GM19438 (cell line): ENCODE results near the gene RRAS2.
"Not testable (repeated sequence)": the region's sequence is repeated elsewhere in the genome, so short reads cannot be mapped to it uniquely, and the experiment has no call there.

Experiments
- ATAC-seq: cut with Tn5 transposase; IDR thresholded peaks from one replicate; pipeline ENCODE4 v1.9.1; 2021; ENCODE audit warnings: low read depth; ENCODE audit not compliant: unreplicated experiment

RRAS2 gene

DNA sequence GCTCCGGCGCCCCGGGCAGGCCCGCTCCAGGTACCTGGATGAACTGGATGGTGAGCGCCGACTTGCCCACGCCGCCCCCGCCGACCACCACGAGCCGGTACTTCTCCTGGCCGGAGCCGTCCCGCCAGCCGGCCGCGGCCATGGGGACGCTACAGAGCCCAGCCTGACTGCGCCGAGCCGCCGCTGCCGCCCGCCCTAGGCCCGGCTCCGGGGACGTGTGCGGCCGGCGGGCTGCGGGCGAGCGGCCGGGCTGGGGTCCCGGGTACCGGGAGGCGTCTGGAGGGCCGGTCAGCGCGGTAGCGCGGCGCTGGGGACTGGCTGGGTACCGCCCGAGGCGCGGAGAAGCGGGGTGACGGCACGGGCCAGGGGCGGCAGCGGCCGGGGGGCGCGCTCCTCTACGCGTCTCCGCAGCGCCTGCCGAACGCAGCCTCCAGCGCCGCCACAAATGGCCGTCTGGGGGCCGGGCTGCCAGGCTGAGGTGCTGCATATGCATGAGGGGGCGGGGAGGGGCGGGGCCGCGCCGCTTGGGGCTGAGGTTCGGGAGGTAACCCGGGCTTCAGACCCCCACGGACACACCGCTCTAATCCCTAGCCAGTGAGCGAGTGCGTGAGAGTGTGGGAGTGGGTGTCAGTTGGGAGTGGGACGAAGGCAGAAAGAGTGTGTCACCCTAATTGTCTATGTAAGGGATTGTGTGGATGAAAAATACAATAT lies at the start of gene RRAS2:
RRAS2 (minus strand) TSS at position 455 of the 711 bp plus-strand sequence; CDS start at position 142, 313 bp downstream.
- ATAC-seq: peak; percentile 84

DNA sequence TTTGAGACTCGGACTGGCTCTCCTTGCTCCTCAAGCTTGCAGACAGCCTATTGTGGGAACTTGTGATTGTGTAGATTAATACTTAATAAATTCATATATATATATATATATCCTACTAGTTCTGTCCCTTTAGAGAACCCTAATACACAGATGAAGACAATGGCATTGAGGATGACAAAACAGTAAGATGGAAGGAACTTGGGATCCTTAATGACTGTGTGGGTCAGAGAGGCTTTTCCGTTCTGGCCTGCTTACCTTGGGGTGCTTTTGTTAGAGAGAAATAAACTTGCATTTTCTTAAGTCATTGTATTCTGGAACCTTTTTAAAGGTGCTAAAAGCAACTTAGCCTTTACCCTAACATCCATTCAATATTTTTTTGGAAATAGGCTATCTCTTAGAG lies 49.6 kb upstream of the RRAS2 start:
- no peak for ATAC-seq

DNA sequence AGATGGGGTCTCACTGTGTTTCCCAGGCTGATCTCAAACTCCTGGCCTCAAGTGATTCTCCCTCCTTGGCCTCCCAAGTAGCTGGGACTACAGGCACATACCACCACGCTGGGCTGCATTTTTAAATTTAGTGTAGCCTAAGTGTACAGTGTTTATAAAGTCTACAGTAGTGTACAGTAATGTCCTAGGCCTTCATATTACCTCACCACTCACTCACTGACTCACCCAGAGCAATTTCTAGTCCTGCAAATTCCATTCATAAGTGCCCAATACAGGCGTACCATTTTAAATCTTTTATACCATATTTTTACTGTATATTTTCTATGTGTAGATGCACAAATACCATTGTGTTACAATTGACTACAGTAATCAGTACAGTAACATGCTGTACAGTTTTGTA lies 47.1 kb upstream of the RRAS2 start:
- ATAC-seq: not testable (repeated sequence)

DNA sequence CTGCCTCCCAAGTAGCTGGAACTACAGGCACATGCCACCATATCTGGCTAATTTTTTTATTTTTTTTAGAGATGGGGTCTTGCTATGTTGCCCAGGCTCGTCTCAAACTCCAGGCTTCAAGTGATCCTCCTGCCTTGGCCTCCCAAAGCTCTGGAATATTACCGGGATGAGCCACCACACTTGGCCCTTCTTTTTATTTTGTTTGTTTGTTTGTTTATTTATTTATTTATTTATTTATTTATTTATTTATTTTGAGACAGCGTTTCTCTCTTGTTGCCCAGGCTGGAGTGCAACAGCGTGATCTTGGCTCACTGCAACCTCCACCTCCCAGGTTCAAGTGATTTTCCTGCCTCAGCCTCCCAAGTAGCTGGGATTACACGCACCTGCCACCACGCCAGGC lies 44.5 kb upstream of the RRAS2 start:
- not testable (repeated sequence) for ATAC-seq

DNA sequence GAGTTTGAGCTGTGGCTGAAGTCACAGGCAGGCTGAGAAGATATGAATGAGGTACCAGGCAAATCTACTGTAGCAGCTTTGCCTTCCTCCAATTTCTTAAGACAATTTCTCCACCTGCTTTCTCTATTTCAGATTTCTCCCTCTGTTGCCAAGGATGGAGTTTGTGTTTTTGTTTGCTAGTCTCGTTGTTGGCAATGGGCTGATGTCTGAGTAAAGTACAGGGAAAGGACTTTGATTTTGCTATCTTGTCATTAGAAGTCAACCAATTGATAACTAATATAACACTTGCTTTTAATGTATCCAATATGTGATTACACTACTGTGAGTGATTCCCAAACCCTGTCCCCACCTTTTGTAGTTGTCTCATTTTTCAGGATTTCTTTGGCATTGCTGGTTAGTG lies 40.1 kb upstream of the RRAS2 start:
- ATAC-seq: no peak

DNA sequence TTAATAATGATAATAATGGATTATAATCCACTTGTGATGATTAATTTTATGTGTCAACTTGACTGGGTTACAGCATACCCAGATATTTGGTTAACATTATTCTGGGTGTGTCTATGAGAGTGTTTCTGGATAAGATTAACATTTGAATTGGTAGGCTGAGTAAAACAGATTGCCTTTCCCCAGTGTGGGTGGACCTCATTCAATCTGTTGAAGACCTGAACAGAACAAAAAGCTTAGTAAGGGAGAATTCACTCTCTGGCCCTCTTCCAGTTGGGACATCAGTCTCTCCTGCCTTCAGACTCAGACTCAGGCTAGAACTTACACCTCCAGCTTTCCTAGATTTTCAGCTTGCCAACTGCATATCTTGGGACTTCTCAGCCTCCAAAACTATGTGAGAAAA lies 37.3 kb upstream of the RRAS2 start:
- ATAC-seq: no peak

DNA sequence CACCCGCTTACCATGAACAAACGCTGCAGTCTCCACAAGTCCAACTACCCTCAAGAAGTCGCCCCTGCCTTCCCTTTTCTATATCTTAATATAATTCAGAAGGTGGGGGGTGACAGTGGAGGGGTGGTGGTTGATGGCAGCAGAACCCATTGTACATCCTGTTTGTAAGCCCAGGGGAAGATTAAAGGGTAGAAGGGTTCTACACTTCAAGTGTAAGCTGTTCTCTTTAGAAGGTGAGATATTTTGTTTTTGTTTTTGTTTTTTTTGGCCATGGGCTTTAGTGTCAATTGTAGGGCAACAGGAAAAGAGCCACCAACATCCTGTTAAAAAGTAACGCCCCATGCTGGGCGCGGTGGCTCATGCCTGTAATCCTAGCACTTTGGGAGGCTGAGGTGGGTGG lies 34.9 kb upstream of the RRAS2 start:
- no peak for ATAC-seq

DNA sequence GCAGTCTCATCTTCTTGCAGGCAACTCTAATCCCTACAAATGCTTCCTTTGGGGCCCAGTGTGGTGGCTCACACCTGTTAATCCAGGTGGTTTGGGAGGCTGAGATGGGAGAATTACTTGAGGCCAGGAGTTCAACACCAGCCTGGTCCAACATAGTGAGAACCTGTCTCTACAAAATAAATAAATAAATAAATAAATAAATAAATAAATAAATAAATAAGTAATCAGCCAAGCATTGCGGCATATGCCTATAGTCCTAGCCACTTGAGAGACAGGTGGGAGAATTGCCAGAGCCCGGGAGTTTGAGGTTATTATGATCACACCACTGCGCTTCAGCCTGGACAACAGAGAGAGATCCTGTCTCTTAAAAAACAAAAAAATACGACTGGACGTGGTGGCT lies 34.1 kb upstream of the RRAS2 start:
- ATAC-seq: no peak

DNA sequence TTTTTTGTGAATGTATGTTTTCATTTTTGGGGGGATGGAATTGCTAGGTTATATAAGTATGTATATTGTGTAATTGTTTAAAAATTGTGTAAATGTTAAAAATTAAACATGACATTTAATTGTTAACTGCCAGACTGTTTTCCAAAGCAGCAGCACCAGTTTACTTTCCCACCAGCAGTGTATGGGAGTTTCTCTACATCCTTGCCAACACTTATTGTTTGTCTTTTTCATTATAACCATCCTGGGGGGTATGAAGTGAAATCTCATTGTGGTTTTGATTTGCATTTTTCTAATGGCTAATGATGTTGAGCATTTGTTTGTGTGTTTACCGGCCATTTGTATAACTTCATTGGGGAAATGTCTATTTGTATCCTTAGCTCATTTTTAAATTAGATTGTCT lies 31.7 kb upstream of the RRAS2 start:
- ATAC-seq: no peak

DNA sequence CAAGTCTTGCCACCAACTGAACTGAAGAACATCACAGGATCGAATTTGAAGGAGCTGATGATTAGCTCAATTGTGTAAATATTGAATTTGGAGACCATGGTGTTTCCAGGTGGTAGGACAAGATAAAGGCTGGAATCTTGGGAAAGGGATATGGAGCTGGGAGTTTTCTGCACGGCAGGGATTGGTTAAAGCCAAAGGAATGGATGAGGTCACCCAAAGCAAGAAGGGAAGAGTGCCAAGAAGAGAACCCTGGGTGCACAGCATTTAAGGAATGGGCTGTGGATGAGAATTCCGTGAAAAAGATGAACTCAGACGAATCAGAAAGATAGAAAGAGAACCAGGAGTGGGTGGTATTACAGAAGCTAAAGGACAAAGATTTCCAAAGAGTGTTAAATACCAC lies 29.4 kb upstream of the RRAS2 start:
- ATAC-seq: no peak

DNA sequence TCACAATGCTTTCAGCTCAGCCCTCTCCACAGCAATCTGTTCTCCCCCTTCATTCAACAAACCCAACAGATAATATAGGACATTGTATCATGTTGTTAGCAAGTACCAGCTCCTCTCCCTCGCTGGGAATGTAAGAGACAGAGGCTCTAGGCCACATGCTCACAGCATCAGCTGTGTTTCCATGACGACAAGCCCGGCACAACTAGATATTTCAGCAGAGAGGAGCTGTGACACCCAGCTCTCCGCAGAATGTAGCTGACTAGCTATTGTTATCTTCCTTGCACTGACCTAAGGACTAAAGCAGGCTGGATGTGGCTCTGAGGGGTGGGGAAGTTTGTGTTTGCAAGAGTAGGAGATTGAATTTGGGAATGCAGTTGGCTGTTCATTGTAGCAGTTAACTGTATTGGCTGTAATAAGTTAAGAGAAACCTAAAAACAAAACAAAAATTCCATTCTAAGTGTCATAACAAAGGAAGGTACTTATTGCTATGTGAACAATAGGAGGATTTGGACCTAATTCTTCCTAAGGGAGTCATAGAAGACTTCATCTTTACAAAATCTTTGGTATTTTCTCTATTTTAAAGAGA lies 28.0 kb upstream of the RRAS2 start:
- ATAC-seq: no peak

DNA sequence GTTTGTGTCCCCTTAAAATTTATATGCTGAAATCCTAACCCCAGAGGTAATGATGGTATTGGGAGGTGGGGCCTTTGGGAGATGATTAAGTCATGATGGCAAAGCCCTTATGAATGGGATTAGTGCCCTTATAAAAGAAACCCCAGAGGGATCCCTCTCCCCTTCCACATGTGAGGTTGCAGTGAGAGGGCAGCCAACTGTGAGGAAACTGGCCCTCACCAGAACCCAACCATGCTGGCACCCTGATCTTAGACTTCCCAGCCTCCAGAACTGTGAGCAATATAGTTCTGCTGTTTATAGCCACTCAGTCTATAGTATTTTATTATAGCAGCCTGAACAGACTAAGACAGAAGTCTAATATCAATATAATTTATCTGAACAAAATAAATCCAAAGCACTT lies 27.1 kb upstream of the RRAS2 start:
- no peak for ATAC-seq

DNA sequence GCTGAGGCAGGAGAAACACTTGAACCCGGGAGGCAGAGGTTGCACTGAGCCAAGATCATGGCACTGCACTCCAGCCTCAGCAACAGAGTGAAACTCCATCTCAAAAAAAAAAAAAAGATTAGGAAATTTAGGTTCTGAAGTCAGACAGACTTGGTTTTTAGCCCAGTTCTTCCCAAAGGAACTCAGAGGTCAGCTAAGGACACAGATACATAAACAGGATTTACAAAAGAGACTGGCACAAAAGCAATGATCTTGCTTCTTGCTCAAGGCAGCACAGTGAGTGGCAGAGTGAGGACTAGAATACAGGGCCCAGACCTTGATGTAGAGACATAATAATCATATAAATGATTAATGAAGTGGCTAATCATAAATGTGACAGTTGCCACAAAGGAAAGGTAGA lies 25.4 kb upstream of the RRAS2 start:
- no peak for ATAC-seq

DNA sequence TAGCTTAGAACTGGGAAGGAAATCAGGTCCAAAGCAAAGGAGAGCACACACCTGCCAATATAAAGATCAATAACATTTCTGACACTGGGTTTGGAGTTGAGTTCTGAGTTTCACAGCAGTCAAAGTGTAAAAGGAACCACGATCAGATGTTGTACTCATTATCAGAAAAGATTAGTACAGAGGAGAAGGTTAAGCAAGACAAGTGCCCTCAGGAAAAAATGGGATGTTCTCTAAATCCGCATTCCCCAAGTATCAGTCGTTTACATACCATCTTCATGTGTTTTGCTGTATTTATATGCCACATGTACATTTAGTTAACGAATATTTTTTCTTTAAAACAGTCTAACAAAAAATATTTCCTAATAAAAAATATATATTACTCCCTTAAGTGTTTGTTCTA lies 23.0 kb upstream of the RRAS2 start:
- no peak for ATAC-seq

DNA sequence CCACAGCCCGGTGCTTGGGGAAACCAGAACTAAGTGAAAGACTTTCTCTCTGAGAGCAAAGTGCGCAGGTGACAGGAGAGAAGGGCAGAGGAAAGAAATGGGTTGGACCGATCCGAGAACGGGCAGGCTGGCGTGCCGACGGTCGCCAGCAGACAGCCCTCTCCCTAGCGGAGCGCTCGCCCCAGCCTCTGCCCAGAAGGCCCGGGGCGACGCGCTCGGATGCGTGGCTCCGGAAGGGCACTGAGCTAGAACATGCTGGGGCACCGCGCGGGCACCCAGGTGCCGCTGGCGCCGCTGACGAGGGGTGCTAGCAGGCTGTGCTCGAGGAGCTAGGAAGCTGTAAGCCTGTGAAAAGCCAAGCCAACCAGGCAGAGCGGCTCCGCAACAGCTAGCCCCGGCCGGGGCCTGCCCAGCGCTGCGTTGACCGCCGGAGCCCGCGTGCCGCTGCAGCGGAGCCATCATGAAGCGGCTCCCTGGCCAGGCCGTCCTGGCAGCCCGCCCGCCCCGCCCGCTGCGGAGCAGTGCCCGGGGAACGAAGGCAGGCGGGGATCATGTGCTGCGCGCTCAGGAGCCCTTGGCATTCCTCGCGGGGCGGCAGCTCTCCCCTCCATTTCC lies 22.1 kb upstream of the RRAS2 start:
- peak; percentile 68 for ATAC-seq

DNA sequence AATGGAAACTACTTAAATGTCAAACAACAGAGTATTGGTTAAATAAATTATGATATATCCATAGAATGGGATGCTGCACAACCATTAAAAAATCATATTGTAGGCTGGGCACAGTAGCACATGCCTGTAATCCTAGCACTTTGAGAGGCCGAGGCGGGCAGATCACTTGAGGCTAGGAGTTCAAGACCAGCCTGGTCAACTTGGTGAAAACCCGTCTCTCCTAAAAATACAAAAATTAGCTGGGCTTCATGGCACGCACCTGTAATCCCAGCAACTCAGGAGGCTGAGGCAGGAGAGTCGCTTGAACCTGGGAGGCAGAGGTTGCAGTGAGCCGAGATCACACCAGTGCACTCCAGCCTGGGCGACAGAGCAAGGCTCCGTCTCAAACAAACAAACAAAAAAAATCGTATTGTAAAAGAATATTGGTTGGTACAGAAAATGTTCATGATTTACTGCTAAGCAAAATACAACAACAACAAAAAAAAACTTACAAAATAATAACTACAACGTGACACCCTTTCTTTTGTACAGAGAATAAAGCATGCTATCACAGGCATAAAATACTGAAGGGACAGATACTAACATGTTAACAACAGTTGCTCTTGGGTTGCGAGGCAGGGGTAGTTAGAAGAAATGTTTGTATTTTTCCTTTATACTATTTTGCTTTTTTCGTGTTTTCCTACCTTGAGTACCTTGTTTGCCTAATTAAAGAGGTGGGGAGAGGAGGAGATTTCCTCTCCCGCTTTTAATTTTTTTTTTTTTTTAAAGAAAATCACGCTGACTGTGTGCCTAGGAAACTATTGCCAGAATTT lies 21.3 kb upstream of the RRAS2 start:
- ATAC-seq: no peak

DNA sequence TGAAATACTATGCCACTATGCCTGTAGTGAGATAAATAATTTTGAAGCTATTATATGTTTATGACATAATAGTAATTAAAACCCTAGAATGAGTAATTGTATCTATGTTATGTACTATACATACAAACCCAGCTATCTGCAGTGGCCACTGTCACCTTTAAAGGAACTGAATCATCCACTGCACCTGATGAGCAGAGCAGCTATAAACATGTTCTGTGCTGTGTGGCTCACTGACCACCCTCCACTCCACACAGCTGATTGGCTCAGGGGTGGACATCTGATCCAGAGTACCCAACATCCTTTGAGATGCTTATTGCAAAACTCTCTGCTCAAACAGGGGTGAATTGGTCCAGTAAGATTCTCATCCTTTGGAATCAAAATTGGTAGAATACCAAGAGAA lies 19.2 kb upstream of the RRAS2 start:
- ATAC-seq: no peak

DNA sequence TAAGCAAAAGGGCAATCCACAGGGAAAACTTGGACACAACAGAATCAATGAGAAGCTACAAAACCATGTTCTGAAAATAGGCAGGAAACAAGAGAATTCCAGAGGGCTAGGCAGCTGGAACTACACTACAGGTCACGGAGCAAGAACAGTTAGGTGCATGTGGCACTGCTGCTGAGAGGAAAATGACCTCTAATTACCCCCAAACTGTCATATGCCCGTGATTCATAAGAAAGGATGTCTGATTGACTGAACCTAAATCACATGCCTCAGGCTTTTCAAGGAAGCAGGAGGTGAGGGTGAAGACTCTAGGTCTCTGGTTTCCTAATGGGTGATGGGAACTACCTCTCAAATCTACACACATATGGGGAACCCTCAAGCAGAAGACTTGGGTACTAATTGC lies 17.9 kb upstream of the RRAS2 start:
- ATAC-seq: no peak

DNA sequence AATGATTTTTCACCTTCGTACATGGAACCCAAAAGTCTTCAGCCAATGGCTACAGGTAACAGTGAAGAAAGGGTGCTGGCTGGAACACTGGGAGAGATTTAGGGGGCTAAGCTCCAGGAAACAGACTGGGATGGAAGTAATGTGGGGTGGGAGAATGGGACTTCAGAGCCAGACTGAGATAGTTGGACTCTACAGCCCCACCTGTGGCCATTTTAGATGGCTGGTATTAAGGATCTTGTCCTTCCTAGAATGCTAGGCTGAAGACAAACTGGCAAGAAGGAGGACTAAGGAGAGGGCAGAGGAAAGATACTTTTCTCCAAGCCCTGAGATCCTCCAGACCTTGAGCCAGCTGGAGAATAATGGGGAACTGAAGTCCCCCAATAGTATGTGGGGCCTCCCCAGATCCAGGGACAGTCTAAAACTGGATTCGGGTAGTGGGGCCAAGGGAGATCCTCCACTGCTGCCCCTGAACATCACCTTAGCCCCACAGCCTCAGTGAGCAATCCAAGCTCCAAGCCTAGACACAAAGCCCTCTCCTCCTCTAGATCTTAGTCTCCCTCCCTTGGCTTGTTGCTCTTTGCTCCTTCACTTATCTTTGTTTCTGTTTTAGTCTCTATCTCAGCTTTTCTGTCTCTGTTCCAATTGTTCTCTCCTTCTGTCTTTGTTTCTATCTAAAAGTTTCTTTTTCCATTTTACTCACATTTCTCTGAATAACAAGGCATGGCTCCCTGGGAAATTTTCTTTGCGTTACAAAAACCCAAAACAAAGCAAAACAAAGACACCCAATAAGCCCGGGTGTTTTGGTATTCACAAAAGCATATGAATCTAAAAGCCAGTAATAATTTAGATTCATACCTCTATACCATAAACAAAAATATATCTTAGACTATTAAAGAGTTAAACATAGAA lies 16.2 kb upstream of the RRAS2 start:
- no peak for ATAC-seq

DNA sequence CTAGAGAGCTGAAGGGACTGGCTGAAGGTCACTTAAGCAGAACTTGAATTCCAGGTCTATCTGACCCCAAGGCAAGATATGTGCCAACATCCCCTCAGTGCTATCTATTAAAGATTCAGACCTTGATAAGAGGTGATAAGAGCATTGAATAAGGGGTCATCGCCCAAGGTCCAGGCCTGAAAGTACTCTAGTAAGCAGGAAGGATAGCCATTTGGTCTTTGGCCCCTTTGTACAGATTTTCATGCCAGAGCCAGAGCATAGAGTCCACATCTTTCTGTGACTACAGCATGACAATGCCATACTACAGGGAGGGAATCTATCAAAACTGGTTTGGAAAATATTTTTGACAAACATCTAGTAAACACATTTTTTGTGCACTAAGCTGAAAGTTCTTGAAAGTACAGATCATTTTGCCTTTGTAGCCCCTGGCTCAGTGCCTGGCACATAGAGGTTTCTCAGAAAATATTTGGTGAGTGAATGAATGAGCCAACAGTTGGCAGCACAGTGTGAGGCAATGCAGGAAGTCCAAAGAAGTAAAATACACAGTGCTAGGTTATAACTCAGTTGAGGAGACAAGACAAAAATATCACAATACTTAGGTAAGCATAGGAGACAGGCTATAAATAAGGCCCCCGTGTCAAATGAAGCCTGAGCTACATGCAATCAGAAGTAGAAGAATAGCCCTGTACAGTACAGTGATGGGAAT lies 15.1 kb upstream of the RRAS2 start:
- ATAC-seq: no peak
